ENCODE results near the gene OSBPL2.

DNA sequence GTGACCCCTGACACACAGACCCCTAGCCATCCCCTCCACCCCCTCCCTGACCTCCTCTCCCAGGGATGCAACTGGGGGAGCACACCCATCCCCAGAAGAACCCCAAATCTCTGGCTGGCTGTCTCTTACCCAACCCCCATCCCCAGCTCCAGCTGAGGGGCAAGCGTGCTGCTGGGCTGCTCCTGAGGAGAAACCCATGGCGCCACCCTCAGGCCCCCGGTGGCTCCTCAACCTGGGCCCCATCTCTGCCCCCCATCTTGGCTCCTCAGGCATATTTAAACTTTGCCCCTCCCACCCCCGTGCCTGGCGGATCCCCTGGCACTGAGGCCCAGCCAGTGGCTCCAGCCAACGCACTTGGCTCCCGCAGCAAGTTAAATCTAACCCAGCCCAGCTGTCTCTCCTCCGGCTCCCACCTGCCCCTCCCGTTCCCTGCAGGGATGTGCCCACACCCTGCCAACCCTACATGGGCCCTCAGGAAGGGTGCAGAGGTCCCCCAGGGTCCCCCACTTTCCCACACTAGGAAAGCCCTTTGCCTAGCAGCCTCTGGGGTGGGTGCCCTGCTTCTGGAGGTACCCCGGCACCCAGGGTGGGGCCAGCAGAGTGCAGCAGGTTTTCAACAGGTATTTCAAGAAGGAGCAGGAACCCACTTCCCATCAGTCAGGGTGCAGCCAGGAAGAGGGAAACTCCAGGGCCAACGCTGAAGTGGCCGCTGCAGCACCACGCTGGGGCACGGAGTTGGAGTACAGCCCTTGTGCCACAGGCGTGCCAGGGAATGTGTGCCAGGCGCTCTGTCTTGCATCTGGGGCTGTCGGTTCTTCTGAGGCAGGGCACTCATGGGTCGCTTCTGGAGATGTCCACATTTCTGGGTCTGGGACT, 5.3 kb upstream of the OSBPL2 start:
- TF ChIP-seq, protein P1, sequence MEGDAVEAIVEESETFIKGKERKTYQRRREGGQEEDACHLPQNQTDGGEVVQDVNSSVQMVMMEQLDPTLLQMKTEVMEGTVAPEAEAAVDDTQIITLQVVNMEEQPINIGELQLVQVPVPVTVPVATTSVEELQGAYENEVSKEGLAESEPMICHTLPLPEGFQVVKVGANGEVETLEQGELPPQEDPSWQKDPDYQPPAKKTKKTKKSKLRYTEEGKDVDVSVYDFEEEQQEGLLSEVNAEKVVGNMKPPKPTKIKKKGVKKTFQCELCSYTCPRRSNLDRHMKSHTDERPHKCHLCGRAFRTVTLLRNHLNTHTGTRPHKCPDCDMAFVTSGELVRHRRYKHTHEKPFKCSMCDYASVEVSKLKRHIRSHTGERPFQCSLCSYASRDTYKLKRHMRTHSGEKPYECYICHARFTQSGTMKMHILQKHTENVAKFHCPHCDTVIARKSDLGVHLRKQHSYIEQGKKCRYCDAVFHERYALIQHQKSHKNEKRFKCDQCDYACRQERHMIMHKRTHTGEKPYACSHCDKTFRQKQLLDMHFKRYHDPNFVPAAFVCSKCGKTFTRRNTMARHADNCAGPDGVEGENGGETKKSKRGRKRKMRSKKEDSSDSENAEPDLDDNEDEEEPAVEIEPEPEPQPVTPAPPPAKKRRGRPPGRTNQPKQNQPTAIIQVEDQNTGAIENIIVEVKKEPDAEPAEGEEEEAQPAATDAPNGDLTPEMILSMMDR (IDR thresholded peaks at IDR 0.05 in 2 of 3, conservative IDR thresholded peaks at IDR 0.05 in 1 of 3; ENCODE audit: borderline replicate concordance in 1 of 3, insufficient read depth in 1 of 3, low read depth in 2 of 3, low read length in 2 of 3): no peak
- TF ChIP-seq EZH2 (IDR thresholded peaks at IDR 0.05): no peak
- TF ChIP-seq MAX (IDR thresholded peaks at IDR 0.05): no peak
- no peak for TF ChIP-seq ZBTB33 (IDR thresholded peaks at IDR 0.05; ENCODE audit: extremely low read depth, insufficient replicate concordance, low read length)
- TF ChIP-seq RAD21 (IDR thresholded peaks at IDR 0.05; ENCODE audit: low read depth): no peak

All from HCT116 (cell line).